HG03442 (cell line): ENCODE measurements around the gene RBM23.
"Not testable (repeated sequence)": the region's sequence is repeated elsewhere in the genome, so short reads cannot be mapped to it uniquely, and the experiment has no call there.

Source experiments
- ATAC-seq: cut with Tn5 transposase; IDR thresholded peaks from one replicate; pipeline ENCODE4 v1.9.1; 2021; ENCODE audit warnings: mild to moderate bottlenecking, moderate library complexity; ENCODE audit not compliant: unreplicated experiment

RBM23 gene

GRCh38 chr14:22918804-22919600 lies at the start of gene RBM23:
Gene RBM23, minus strand, starts transcription at chr14:22919149.
- peak; percentile 87 for ATAC-seq

- no peak for ATAC-seq
Measured at GRCh38 chr14:22966783-22967269, 47.9 kb upstream of the RBM23 start.

GRCh38 chr14:22965916-22966782 lies 47.2 kb upstream of the RBM23 start:
- ATAC-seq, result not testable (repeated sequence)

GRCh38 chr14:22962061-22962676 lies 43.2 kb upstream of the RBM23 start:
- no peak for ATAC-seq

DNA sequence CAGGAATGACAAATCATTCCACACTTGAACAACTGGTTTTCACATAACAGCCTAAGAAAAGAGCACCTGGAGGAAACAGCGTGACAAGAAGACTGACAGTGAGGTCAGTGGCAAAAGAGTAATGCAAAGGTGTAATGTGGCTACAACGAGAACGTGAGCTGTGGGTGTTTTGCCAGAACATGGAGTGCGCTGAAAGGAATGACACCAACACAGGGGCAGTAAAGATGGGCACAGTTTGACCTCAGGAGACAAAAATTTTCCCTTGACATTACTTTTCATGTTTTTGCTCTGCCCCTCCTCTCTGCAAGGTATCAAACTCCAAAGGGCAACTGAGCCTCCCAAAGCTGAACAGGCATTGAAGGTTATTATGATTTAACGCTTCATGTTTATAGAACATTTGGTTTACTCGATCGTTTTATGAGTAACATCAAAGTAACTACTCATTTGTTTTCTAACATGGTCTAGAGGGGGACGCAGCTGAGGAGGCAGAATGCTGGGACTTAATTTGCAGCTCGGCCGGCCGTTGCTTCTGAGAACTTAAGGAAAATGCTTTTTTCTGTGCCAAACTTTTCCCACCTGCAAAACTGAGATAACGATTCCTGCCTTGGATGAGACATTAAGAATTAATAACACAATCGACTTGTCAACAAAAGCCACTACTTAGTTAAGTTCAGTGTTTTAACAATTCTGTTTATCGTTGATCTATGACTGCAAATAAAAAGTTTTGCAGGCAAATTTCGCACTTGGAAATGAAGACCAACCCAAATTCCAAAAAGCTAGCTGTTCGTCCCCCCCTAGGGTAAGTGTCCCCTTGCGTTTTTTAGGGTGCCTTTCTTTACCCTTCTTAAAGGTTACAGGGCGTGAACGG lies 37.0 kb upstream of the RBM23 start:
- no peak for ATAC-seq

GRCh38 chr14:22952418-22952817 lies 33.5 kb upstream of the RBM23 start:
- ATAC-seq, result no peak

DNA sequence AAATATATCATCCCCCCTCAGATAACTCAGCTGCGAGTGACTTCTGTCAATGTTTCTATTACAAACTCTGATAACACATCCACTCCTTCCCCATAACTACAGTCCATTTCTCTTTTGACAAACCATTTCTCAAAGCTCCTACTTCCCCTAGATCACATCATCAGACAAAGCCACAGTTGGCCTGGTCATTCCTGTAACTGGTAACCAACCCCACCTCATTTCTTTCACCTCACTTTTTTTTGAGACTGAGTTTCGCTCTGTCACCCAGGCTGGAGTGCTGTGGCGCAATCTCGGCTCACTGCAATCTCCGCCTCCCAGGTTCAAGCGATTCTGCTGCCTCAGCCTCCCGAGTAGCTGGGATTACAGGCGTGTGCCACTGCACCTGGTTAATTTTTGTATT lies 32.8 kb upstream of the RBM23 start:
- ATAC-seq, result not testable (repeated sequence)

DNA sequence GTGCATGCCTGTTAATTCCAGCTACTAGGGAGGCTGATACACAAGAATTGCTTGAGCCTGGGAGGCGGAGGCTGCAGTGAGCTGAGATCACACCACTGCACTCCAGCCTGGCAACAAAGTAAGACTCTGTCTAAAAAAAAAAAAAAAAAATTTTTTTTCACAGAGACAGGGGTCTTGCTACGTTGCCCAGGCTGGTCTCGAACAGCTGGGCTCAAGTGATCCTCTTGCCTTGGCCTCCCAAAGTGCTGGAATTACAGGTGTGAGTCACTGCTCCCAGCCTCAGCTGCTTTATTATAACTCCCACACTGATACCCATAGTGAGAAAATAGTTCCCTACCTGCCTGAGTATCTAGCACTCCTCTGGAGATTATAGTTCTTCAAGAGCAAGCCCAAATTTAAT lies 26.7 kb upstream of the RBM23 start:
- ATAC-seq, result no peak

GRCh38 chr14:22939684-22940083 lies 20.7 kb upstream of the RBM23 start:
- no peak for ATAC-seq

GRCh38 chr14:22935156-22935555 lies 16.2 kb upstream of the RBM23 start:
- no peak for ATAC-seq

DNA sequence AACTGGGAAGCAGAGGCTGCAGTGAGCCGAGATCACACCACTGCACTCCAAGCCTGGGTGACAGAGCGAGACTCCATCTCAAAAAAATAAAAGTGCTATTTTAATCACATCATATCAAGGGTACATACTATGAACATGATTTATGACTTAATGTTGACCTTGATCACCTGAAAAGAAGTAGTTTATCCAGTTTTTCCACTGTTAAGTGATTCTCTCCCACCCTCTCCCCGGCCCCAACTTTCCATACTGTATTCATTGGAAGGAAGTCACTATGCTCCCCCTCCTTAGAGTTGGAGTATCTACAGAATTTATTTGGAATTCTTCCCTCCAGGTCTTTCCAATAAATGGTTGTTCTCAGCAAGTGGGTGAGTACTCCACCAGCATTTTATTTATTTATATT lies 13.2 kb upstream of the RBM23 start:
- ATAC-seq, result no peak

DNA sequence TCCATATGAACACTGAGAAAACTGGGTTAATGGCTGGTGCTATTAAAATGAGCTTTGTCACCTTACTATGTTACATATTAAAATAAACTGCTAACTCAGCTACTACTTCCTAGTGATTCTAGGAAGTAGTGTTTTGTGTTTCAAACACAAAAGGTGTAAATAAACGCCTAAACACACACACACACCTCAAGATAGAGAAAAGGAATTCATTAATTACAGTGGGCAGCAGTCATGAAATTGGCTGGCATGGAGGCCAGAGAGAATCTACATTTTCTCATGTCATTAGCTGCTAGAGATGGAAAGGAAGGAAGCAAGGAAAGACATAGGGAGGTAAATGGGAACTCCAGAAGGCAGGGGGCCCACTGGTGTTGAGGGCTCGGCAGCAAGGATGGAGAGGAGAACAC lies 11.0 kb upstream of the RBM23 start:
- no peak for ATAC-seq

GRCh38 chr14:22929104-22929960 lies 10.4 kb upstream of the RBM23 start, which contains the start of gene PRMT5:
Gene PRMT5, minus strand, starts transcription at chr14:22929376. Its CDS starts 15 bp downstream, at chr14:22929361.
- ATAC-seq, result peak; percentile 93

GRCh38 chr14:22928237-22929103 lies 9.5 kb upstream of the RBM23 start:
- ATAC-seq, result no peak

DNA sequence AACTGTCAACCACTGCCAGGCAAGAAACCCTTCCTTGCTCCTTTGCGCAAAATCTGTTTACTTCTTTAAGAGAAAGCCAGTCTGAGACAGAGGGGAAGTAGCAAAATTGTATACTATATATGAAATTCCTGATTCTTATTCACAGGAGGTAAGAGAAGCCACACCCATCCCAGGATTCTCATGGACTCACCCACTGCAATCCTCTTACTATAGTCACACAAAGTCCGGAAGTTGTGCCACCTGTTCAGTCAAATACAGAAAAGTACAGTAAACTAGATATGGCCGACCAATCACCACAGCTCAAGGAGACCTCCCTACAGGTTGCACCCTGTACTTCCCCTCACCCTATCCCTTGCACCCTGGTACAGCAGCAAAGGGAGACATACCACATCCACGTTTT lies 7.4 kb upstream of the RBM23 start:
- ATAC-seq, result no peak

DNA sequence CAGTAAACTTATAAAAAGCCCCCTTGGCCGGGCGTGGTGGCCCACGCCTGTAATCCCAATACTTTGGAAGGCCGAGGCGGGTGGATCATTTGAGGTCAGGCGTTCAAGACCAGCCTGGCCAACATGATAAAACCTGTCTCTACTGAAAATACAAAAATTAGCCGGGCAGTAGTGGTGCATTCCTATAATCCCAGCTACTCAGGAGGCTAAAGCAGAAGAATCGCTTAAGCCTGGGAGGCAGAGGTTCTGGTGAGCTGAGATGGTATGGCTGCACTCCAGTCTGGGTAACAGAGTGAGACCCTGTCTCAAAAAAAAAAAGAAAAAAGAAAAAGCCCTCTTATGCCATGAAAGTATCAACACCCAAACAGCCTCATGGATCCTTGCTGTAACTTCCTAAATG lies 6.6 kb upstream of the RBM23 start:
- ATAC-seq, result no peak

DNA sequence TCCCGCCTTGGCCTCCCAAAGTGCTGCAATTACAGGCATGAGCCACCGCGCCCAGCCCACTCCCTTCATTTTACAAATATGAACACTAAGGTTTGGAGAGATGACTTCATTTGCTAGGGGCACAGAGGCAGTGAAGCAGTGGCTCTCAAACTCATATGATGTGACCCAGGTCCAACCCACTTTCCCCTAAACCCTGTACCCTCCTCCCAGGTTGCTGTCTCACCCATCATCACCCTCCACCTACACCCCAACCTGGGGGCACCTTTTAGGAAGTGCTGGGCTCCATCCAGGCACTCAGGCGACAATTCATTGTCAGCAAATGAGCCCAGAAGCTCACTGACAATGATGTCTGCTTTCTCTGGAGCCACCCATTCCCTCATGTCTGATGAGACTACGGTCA lies 4.8 kb upstream of the RBM23 start:
- ATAC-seq, result no peak

DNA sequence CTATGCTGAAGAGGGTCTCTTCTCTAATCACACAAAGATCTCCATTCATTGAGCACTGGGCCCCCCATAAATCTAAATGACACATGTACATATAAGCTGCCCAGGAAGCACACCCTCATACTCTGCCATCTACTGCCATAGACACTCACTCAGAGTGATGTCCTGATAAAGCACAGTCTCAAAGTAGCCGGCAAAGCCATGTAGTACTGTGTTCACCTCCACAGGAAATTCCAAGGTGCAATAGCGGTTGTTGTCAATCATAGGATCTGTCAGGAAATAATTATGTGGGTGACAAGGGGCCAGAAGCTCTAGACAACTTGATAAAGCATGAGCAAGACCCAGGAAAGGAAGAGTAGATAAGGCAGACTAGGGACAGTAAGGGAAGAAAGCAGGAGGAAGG lies 3.3 kb upstream of the RBM23 start:
- no peak for ATAC-seq

DNA sequence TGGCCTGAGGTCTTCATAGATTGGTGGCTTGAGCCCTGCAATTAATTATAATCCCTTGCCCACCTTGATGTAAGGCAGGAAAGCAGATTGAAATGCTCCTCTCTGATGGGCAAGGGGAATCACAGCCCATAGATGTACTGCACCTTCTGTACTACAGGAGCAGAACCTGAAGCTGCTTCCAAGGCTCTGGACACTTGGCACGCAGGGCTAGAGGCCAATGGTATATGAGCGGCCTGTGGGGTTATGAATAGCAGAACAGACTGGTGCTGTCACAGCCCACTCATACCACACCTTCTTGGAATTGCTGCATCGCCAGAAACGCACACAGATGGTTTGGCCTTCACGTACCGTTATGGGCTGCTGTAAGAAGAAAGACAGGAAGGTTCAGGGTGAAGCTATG lies 1.7 kb upstream of the RBM23 start:
- no peak for ATAC-seq
